Transverse colon (tissue), 4 donors: ENCODE results near the gene PDE2A. TPM values are rescaled to one million over a fixed set of nuclear protein-coding genes. Genes with fewer than 3 reads are reported as not detected.

Experiments
- DNase-seq: peaks from one replicate; pipeline ENCODE4 v3.0.0-alpha.2; 2019
- H3K27ac ChIP-seq, 4 donors: fragments of 200-600 bp; sonication (generic); 2 replicates each; pipeline ENCODE4 v1.5.1; 2016 to 2018; ENCODE audit warnings: inconsistent platforms in 4 of 4
- H3K27me3 ChIP-seq: fragments of 200-600 bp; sonication (generic); 2 replicates; pipeline ENCODE4 v1.5.1; 2017; ENCODE audit warnings: inconsistent platforms
- H3K36me3 ChIP-seq, 4 donors: fragments of 200-600 bp; sonication (generic); 2 replicates each; pipeline ENCODE4 v1.5.1; 2017 to 2019; ENCODE audit warnings: inconsistent platforms in 4 of 4
- H3K4me1 ChIP-seq, 4 donors: fragments of 200-600 bp; sonication (generic); 2 replicates each; pipeline ENCODE4 v1.5.1; 2017 to 2020; ENCODE audit warnings: inconsistent platforms in 4 of 4
- H3K4me3 ChIP-seq, 4 donors: fragments of 200-600 bp; sonication (generic); 1 replicate in 1 of 4; 2 replicates in 3 of 4; pipeline versions ENCODE4 v1.5.1 to v1.6.1; 2017 to 2019; ENCODE audit warnings: inconsistent platforms in 4 of 4
- H3K9me3 ChIP-seq, 2 donors: fragments of 200-600 bp; sonication (generic); 2 replicates each; pipeline ENCODE4 v1.5.1; 2017 to 2019; ENCODE audit warnings: inconsistent platforms in 2 of 2
- CTCF ChIP-seq, 5 experiments: fragments of 200-600 bp in 3 of 5; fragments of 450-650 bp in 2 of 5; sonication (generic) in 3 of 5; IDR thresholded peaks; 1 replicate in 2 of 5; 2 replicates in 3 of 5; pipeline ENCODE4 v1.5.1; 2016 to 2017; ENCODE audit warnings: antibody characterized with exemption in 5 of 5, inconsistent platforms in 3 of 5, mild to moderate bottlenecking in 2 of 5, moderate library complexity in 1 of 5
- EP300 ChIP-seq: sonication (generic); formaldehyde crosslinking; IDR thresholded peaks from one replicate; pipeline ENCODE4 v1.6.1; 2017; ENCODE audit warnings: antibody characterized with exemption, low read depth
- POLR2A ChIP-seq: fragments of 450-650 bp; IDR thresholded peaks from one replicate; pipeline ENCODE4 v1.6.1; 2016; ENCODE audit warnings: antibody characterized with exemption, mild to moderate bottlenecking, moderate library complexity
- POLR2AphosphoS5 ChIP-seq, 3 donors: sonication (generic); formaldehyde crosslinking; IDR thresholded peaks; one replicate each; pipeline ENCODE4 v1.6.1; 2016; ENCODE audit warnings: antibody characterized with exemption in 3 of 3
- WGBS, 2 donors: methylation state at CpG; one replicate each; pipeline ENCODE4 v1.1.5; 2018; ENCODE audit warnings: low coverage in 1 of 2; 5-methylcytosine and 5-hydroxymethylcytosine counted together
- in situ Hi-C, 4 donors: fragments of 200-750 bp; cut with MboI; loops; one replicate each; pipeline versions ENCODE4 v1.15.0 to v1.15.1; 2017; ENCODE audit warnings: low sequenced_read_pairs in 3 of 4, low pct_ligation_motif_present in 1 of 4, low pct_unique_long_range_greater_than_20kb in 1 of 4
- intact Hi-C: fragments of 100-400 bp; cut with DNase I; formaldehyde crosslinking; loops from one replicate; pipeline ENCODE4 v1.15.1; 2023; ENCODE audit warnings: low total_unique reads
- small RNA-seq, 4 donors: library from RNA; depleted of rRNA; stranded (forward); fragments of <200 nt; gene quantifications; one replicate each; pipeline ENCODE3, GENCODE V24; 2016
- total RNA-seq, 4 donors: library from RNA; depleted of rRNA; stranded (reverse); fragments of >200 nt; gene quantifications; one replicate each; pipeline ENCODE4 v1.1.0, GENCODE V29; 2016

Gene PDE2A
- total RNA-seq, 4 donors from 2014 or later = 6.6 to 41.9 (median 17.1) TPM

DNA sequence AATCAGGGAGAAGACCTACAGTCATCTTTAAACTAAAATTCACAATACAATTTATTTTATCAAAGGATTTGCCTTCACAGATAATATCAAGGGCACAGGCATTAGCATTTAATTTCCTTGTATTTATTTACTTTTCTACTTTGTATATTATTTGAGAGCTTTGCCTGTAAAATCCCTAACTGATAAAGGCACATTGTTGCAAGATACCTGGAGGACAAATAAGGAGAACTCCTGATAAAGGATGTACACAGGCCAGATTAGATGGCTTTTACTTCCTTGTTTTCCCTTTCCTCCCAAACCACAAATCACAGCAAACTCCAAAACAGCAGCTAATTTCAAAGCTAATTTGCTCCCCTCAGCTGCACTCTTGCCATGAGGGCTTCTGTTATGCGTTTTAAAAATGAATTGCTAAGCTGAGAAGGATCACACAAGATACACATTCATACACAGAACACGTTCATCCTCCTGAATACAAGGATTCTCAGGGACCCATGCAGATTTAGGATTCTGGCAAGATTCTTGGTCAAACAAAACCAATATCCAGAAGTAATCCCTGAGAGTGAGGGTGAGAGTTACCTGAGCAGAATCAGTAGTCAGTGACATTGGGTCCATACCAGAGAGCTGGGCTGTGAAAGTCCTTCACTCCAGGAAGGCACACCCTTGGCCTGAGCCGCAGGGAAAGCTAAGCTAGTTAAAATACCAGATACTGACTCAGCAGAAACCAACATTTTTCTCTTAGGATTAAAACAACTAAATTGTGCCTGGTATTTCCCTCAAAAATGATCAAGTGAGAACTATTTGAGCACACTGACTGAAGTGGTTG is 139.6 kb downstream of the PDE2A start:
- Histone ChIP-seq H3K9me3 (no peaks in the 10 kb centered on the region), H3K4me1 (no peaks in the 10 kb centered on the region), H3K27ac (no peak overlapping the region), H3K36me3 (no peaks in the 10 kb centered on the region), H3K4me3 (no peak overlapping the region), H3K27me3 (peaks cover 6% of the 10 kb centered on the region)
- intact Hi-C loops = no loop called here
- TF ChIP-seq POLR2AphosphoS5 (IDR thresholded peaks at IDR 0.05) (no peak), POLR2A (no peak), CTCF (IDR thresholded peaks at IDR 0.05) (no peak), EP300 (no peak)
- in situ Hi-C loops = no loop called here
- no peak for DNase-seq
- 56% methylated on average over 3 of the region's 3 CpGs; no CpG with 5 or more reads in 1 of the 2 donors for whole genome bisulfite sequencing, 2 donors

GRCh38 chr11:72529068-72529467 is 145.2 kb downstream of the PDE2A start:
- WGBS, 2 donors = 62 to 90% methylated on average over 3 of the region's 3 CpGs
- no peaks in the 10 kb centered on the region for H3K9me3 ChIP-seq
- in situ Hi-C loops = no loop called here
- no peaks in the 10 kb centered on the region for H3K4me1 ChIP-seq
- peaks cover 4% of the 10 kb centered on the region for H3K27me3 ChIP-seq
- no peak for DNase-seq
- no peak overlapping the region for H3K4me3 ChIP-seq
- TF ChIP-seq EP300 (no peak), POLR2A (no peak), POLR2AphosphoS5 (IDR thresholded peaks at IDR 0.05) (no peak), CTCF (IDR thresholded peaks at IDR 0.05) (no peak)
- H3K36me3 ChIP-seq = no peaks in the 10 kb centered on the region
- intact Hi-C loops = no loop called here
- no peak overlapping the region for H3K27ac ChIP-seq

GRCh38 chr11:72528121-72528520 is 146.1 kb downstream of the PDE2A start:
- no peak overlapping the region for H3K4me3 ChIP-seq
- in situ Hi-C loops = no loop called here
- no peaks in the 10 kb centered on the region for H3K4me1 ChIP-seq
- no peak overlapping the region for H3K27ac ChIP-seq
- no peaks in the 10 kb centered on the region for H3K9me3 ChIP-seq
- intact Hi-C loops = no loop called here
- TF ChIP-seq CTCF (IDR thresholded peaks at IDR 0.05) = no peak
- TF ChIP-seq POLR2A = no peak
- TF ChIP-seq POLR2AphosphoS5 (IDR thresholded peaks at IDR 0.05) = no peak
- no peak for TF ChIP-seq EP300
- H3K36me3 ChIP-seq = no peaks in the 10 kb centered on the region
- WGBS, 2 donors = 84 to 92% methylated on average over 1 to 3 of the region's 3 CpGs
- peaks cover 4% of the 10 kb centered on the region for H3K27me3 ChIP-seq
- DNase-seq = no peak

Small RNAs within 50 kb of the gene (small RNA-seq; reads per million reads assigned to genes)
- gene MIR139 = 7.5 to 27.2 (median 18.4) reads per million in 4 donors
- gene RNU7-105P = 0 reads per million in 4 donors

Other genes with a start within 250 kb of the PDE2A start
- gene CLPB, start 239.9 kb downstream of the PDE2A start, total RNA-seq = 10 to 100 TPM in 2 of 4 donors, 1 to 10 TPM in 2; 4.9 to 19.7 (median 11.0) TPM
- 100 to 1,000 TPM in 3 of 4 donors, 10 to 100 TPM in 1; 99.4 to 233 (median 108) TPM for gene ARAP1, start 78.0 kb upstream of the PDE2A start, total RNA-seq
- 100 to 1,000 TPM in 3 of 4 donors, 10 to 100 TPM in 1; 82.7 to 714 (median 225) TPM for gene STARD10, start 119.6 kb upstream of the PDE2A start, total RNA-seq
- gene ATG16L2, start 140.0 kb upstream of the PDE2A start, total RNA-seq = 100 to 1,000 TPM in 2 of 4 donors, 10 to 100 TPM in 2; 50.2 to 206 (median 85.3) TPM